GDM1 (cell line): ENCODE results near the gene NKD1.

Experiments
- DNase-seq: peaks from one replicate; lab custom pipeline; 2025; lab: John Stamatoyannopoulos, UW

Gene NKD1

DNA sequence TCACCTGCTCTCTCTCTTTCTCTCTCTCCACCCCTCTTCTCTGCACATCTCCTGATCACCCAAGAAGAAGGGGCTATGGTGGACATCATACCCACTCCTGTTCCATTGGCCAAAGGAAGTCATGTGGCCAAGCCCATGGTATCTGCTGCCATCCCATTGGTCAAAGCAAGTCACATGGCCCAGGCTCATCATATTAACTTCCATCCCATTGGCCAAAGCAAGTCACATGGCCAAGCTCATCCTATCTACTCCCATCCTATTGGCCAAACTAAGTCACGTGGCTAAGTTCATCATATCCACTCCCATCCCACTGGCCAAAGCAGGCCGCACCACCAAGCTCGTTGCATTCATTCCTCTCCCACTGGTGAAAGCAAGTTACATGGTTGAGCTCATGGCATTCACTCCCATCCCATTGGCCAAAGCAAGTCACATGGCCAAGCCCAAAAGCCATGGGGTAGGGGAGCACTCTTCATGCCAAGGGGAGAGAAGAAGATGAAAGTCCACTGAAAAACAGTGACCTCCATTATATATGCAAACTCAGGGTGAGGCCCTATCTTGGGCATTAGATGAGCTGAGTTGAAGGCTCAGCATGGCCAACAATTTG lies 103.7 kb downstream of the NKD1 start:
- no peak for DNase-seq

DNA sequence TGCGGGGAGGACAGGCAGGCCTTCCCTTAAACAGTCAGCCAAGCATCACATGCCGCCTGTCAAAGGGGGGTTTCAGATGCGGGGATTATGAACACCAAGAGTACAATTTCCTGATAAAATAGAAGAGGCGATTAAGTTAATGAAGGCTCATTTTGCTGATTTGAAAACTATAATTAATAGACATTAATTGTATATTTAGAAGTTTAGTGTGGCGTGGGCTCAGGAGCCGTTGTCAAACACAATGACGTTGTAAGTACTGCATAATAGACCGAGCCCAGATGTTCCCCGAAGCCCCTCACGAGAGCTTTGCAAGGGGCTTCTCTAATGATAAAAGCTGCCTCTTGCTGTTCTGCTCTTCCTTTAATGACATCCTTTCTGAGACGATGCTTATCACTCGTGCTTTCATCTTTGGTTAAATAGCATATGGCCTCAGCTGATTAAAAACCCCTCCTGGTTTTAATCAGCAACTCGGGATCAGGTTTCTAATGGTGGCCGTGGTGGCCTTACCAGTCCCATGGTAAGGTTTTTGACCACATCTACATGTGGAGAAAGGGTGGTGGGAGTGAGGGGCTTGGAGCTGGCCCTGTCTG lies 104.7 kb downstream of the NKD1 start:
- DNase-seq: no peak

DNA sequence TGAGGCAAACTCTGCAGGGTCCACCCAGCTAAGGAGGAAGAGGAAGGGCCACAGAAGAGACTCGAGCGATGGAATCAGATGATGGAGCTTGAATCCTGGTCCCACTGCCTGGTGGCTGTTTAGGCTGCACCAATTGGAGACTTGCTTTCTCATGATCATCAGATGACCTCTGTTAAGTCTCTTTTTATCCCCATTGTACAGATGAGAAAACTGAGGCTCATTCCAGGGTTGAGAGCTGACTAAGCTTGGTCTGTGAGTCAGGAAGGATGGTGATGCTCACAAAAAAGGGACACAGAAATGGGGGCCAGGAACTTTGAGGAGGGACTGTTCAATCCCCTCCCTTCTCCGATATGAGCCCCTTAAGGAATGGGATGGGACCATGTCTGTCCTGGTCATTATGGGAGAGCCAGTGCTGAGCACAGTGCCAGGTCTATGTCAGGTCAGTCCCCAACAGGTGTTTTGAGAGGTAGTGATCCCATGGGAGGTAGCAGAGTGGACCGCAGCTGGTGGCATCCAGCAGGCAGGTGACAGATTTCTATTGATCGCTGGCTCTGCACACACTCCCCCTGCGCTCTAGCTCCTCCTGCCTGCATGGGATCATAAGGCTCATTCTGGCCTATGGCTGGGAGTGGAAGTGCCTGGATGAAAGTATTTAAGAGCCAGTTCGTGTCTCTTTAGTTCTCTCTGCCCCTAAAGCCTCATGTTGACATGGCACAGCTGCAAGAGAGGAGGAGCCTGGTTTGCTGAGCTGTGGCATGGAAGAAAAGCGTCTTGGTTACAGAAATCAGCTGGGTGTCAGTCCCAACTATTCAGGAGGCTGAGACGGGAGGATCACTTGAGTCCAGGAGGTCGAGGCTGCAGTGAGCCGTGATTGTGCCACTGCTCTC lies 105.7 kb downstream of the NKD1 start:
- no peak for DNase-seq

DNA sequence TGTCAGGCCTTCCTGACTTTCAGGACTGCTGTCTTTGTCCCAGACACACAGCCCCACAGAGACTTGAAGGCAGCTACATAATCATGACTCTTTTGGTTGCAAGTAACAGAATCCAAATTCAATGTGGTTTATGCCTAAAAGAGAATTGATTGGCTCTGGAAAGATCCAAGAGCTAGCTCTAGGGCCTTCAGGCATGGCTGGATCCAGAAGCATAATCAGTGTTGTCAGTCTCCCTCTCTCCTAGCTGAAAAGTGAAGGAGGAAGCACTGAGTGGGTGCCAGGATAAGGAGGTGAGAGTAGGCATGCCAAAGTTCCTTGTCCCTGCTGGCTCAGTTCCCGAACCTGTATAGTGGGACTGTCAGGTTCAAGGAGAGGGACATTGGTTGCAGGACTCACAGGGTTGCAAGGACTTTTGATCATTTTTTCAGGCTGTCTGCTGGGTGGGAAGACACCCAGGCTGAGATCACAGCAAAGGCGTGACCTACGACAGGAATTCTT lies 107.4 kb downstream of the NKD1 start:
- DNase-seq: no peak

DNA sequence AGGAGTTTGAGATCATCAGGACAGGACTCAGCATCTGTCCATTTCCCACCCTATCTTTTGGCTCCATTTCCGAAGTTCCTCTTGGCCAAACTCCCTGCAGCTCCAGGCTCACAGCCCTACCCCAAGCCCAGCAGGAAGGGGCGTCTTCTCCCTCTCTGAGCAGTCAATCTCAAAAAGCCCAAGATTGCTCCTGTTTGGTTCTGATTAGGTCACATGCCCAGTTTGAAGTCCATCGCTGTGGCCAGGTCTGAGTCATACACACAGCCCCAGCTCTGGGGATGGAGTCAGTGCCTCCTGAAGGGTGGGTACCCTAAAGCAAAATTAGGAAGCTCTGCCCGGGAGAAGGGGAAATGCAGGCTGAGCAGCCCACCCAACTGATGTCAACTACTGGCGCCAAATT lies 109.0 kb downstream of the NKD1 start:
- no peak for DNase-seq

DNA sequence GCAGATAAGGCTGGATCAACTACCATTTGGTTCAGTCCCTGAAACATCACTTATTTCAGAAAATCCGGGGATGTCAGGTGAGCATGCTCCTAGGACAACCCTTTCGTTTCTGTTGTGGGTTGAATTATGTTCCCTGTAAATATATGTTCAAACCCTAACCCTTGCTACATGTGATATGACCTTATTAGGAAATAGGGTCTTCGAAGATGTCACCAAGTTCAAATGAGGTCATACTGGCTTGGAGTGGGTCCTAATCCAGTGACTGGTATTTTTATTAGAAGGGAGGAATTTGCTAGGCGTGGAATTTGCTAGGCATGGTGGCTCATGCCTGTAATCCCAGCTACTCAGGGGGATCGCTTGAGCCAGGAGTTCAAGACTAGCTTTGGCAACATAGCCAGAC lies 111.6 kb downstream of the NKD1 start:
- no peak for DNase-seq

DNA sequence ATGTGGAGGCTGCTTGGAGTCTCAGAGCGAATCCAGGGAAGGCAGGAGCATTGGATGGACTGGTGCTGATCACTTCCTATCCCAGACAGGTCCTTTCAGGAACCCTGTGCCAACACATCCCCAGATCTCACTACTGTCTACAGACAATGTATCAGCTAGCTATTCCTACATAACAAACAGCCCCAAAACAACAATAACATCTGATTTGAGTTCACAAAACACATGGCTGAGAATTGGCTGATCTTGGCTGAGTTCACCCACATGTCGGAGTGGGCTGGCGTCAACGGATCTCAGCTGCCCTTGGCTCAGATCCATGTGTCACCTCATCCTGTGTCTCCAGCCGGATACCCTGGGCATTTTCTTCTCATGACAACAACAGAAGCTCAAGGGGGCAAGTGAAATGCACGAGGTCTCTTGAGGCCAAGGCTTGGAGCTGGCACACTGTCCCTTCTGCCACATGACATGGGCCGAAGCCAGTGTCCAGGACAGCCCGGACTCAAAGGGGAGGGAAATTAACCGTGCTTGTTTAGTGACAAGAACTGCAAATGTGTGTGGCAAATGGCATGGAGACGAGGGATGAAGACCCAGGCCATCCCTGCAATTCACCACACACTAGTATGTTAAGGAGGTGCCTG lies 114.2 kb downstream of the NKD1 start:
- no peak for DNase-seq

DNA sequence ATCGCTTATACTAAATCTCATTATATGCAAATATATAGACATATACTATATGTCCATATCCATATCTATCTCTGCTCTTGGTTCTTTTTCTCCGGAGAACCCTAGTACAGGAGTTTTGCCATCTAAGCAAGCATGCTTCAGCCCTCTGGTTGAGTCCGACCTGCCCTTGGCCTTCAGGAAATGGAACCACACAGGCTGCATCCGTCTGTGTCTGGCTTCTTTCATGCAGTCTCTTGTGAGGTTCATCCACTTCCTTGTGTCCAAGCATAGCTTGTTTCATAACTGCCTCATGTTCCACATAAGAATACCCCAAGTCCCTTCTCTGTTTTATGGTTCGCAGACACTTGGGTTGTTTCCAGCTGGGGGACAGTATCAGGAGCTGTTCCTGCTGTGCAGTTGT lies 116.1 kb downstream of the NKD1 start:
- no peak for DNase-seq

DNA sequence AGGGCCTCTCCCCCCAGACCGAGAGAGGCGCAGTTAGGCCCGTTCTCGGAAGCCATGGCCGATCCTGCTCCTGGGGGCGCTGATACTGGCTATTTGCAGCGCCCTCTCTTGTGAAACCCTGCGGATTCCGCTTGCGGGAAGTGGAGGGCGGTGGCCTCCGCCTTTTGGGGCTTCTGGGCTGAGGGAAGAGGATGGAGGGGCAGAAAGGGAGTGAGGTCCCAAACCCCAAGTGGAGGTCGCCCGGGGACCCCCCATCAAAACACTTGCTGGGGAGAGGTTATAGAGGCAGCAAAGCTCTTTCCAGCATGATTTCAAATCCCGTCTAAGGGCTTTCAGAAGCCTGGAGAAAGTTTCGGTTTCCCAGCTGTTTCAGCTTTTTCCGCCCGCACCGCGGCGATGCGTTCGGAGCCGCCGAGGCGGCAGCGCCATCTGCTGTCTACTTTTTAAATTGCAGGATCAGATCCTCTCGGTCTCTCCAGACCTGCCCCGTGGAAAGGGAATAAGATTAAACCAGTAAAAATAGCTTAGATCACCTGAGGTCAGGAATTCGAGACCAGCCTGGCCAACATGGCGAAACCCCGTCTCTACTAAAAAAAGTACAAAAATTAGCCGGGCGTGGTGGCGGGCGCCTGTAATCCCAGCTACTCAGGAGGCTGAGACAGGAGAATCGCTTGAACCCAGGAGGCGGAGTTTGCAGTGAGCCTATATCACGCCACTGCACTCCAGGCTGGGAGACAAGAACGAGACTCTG lies 117.1 kb downstream of the NKD1 start:
- DNase-seq: no peak

DNA sequence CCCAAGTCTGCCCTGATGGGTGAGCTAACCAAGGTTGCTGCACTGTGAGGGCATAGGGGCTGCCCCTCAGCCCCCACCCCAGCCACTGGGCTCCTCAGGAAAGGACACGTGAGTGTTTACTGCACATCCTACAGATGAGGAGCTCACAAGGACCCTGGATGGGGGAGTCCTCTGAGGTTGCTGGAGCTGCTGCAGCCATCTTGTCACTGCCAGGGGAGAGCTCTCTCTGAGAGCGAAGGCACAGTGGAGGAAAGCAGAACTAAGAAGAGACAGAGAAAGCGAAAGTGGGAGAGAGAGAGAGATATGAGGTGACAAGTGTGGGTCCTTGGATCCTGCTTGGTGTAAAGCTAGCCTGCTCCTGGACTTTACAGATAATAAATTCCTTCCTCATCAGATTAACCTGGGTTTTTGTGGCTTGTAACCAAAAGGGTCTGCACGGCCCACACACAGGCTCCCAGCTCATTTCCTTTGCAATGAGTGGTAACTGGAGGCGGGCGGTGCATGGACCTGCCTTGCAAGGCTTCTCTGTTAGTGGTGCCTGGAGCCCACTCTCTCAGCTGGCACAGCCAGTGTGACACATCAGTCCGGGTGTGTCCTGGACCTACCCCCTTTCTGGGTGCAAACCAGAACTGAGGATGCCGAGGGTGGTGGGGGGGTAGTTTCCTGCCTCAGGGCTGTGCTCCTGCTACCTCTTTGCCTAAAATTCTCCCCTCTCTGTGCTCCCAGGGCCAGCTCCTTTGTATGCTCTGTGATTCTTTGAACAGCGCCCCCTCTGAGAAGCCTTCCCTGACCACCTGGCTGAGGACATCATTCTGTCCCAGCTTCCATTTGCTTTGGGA lies 118.7 kb downstream of the NKD1 start:
- DNase-seq: peak; percentile 80

DNA sequence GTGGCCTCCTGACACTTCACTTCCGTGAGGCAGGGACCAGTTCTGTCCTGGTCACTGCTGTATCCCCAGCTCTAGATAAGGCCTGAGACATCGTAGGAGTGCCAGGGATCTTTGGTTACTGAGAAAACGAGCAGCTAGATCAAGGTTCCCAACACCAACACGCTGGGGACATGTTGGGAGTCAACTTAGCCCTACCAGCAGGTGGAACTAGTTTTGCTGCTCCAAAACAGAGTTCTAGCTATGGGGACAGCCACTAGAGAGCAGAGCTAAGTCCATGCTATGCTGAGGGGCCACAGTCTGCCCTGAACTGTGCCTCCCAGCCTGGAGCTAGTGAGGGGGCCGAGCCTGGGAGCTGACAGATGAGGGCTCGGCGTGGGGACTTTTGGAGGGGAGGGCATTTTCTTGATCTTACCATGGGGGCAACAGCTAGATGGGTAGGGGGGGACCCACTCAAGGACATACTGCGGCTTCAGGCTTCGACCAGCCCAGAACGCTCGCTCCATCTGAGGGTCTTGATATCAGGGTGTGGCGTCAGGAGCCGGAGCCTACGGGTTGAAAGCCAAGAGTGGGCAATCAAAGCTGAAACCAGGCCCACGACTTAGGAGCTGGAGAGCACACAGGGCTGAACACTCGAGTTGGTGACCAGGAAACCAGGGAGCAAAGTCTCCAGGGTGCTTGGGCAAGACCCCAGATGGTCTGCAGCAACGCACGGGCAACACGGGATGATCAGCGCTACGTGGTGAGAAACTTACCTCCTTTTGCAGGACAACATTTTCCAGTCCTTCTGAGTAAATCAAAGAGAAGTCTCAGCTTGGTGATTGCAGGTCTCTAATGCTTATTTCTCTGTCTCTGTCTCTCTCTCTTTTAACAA lies 119.5 kb downstream of the NKD1 start:
- no peak for DNase-seq

DNA sequence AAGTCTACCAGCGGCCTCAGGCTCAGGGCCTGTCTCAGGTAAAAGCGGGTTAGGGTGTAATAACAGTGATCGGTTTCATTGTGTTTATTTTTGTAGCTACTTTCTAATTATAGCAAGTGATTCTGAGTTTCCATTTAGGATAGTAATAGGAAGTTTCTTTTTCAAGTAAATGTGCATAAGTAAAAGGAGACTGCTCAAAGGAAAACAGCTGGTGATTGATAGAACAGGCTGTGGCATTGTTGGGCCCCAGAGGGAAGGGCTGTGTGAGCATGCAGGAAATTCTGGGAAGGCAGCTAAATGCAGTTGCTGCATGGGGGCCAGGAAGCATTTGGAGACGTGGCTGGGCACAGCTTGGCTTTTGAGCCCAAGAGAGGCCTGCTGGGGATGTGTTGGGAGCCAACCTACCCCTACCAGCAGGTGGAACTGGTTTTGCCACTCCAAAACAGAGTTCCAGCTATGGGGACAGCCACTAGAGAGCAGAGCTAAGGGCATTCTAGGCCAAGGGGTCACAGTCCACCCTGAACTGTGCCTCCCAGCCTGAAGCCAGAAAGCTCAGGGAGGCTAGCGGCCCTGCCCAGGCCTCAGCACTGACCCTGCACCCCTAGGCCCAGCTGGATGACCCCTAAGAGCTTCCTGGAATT lies 120.3 kb downstream of the NKD1 start:
- peak; percentile 8 for DNase-seq

DNA sequence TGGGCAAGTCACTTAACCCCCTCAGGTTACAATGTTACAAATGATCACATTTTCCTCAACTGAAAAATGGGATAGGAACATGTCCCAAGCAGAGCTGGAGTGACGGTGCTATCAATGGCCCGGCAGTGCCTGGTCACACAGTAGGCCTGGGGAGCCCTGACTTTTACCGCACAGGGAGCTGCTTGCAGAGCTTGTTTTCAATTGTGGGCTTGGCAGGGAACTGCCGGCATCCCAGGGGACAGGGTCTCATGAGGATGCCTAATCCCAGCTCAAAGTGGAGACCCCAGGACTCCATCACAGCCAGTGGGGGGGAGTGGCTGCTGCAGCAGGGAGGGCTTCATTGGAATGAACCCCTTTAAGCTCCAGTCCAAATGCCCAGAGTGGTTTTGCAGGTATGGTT lies 121.5 kb downstream of the NKD1 start:
- no peak for DNase-seq

DNA sequence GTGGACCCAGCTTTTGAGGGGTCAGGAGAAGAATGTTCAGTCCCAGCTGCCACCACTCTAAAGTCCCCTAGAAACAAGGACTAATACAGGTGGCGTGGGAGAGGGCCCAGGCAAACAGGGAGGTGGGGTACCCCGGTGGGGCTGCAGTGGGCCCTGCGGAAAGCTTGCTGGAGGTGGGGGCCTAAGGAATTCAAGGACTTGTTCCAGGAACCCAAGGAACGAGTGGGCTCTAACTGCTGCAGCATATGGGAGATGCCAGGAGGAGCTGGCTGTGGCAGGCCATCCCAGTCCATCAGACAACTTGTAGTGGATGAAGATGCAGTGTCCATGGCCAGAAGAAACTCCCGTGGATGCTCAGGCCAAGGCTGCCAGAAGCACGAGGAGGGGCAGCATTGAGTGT lies 122.3 kb downstream of the NKD1 start:
- DNase-seq: no peak

DNA sequence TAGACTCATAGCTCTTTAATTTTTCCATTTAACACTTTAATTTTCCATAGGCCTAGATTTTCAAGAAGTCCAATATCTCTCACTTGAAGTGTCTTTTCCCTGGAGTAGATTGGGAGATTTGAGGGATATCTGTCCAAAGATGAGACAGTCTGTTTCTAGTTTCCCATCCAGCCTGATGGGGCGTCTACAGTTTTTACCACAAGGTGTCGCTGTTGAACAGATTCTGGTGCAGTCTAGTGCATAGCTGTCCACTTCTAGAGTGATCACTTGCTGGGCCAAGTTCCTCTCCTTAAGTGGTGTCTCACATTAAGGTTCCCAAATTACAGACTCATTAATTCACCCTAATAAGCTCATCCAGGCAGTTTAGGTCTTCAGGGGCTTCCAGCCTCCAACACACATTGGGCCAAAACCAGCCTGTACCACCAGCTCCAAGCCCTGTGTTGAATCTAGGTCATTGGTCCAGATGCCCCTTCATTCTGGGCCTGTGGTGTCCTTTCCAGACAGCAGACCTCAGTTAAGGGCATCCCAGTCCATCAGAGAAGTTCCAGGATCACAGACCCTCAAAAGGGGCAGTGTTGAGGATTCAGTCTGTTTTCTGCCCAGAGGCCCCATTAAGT lies 123.6 kb downstream of the NKD1 start:
- DNase-seq: no peak

DNA sequence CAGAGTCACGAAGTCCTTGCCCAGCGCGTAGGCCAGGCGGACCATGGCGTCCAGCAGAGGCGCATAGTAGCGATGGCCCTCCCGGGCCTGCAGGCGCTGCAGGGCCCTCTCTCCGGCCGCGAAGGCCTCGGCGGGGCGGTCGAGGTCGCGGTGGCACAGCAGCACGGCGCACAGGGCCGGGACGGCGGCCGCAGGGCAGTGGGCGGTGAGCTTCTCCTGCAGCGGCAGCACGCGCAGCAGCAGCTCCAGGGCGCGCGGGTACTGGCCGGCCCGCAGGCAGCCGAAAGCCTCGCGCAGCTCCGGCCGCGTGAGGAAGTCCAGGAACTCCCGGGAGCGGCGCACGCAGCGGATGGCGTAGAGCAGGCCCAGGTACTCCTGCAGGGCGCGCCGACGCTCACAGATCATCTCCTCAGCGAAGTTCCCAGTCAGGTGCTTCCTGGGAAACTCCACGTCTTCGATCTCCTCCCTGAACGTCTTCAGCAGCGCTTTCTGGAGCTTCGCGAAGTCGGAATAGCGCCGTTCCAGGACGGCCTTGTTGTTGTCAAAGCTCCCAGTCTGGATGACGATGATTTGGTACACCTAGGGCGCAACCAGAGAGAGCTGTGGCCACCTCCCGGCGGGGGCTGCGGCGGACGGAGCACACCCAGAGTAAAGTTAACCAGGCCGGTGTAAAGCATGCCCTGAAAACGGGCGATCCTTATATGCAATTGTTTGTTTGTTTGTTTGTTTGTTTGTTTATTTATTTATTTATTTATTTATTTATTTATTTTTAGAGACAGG lies 125.5 kb downstream of the NKD1 start:
- no peak for DNase-seq

DNA sequence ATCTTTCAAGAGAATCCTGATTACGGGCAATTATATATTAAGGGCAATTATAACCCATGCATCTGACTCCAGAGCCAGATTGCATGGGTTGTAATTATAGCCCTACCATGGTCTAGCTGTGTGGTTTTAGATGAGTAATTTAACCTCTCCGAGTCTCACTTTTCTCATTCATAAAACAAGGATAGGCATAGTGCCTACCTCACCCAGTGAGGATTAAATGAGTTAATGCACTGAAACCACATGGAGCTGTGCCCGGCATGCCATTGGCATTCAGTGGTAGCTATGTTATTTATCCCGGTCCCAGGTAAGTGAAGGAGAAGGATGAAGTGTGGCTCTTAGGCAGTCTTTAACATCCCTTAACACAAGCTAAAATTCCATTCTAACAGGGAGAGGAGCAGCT lies 126.6 kb downstream of the NKD1 start:
- no peak for DNase-seq
